Midbrain (tissue), 1 donor: ENCODE measurements around the gene C1RL.

Experiments
- DNase-seq: peaks from one replicate; lab custom pipeline; 2025; lab: John Stamatoyannopoulos, UW

Gene C1RL

DNA sequence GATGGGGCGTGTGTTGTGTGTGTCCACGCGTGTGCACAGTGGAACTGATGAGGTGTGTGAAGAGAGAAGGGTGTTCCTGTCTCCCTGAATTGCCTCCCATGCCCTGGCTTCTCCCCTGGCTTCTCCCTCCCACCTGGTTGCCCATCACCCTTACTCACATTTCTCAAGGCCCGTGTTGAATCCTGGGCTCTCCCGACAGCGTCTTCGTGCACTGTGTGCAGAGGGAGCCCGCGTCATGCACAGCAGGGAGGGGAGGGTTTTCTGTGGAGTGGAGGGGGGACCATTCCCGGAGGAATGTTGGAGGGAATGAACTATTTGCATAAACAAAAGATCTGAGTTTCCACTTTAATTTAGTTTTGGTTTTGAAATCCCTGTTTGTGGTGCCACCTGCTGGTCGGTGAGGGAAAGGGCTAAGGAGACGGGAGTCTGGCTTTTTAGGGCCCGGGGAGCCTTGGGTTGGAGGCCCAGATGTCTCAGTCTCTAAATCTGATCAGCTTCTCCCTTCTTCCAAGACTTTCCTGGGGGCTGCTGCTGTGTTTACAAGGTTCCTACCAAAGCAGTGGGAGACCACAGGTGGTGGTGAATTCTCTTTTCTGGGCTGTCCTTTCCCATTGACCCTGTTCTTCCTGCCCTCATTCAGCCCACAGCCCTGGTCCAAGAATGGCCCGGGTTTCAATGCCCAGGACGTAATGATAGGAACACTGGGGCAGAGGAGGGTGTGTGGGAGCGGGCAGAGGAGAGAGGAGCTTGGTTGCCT lies 16.6 kb downstream of the C1RL start, which contains the start of gene C1R:
Gene C1R (minus strand): TSS at position 217 of the 757 bp plus-strand sequence. CDS start 57 bp downstream, at position 160.
- DNase-seq, result peak; percentile 48

DNA sequence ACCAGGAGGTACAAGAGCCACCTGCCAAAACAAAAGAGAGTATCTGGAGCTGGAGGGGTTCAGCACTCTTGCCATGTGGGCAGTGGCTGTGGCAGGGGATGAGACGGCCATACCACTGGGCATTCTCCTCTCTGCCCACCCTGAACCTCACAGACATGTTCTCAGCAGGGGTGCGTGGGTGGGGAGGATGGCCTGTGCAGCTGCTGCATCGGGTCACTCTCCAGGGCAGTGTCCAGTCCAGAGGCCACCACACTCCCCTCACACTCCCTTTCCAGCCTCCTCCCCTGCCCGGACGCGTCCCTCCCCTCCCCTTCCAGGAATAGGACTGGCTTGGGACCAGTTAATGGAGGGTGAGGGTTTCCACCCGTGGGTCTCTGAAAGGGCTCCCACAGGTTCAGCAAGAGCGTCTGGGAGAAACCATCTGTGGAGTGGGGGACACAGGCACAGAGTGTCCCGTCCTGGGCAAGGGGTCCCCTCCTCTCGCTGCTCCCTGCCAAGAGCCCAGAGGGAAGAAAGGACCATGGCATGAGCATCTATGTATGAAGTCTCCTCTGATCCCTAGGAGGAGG lies 17.3 kb downstream of the C1RL start:
- DNase-seq, result no peak

DNA sequence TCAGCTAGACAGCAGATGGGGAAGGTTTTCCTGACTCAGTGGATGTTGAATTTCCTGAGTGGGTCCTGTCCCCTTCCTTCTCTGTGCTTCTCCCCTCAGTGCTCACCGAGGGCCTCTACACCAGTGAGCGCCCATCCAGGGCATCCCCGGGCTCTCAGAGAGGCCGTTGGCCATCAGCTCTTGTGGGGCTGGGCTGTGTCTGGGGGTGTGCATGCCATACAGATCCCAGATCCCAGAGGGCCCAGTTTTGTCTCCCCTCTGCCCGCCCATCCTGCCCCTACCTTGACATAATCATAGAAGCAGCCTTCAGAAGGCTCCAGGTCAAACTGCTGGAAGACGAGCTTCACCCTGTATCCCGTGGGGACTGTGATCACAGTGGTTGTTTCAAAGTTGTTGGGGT lies 17.8 kb downstream of the C1RL start:
- DNase-seq, result no peak

DNA sequence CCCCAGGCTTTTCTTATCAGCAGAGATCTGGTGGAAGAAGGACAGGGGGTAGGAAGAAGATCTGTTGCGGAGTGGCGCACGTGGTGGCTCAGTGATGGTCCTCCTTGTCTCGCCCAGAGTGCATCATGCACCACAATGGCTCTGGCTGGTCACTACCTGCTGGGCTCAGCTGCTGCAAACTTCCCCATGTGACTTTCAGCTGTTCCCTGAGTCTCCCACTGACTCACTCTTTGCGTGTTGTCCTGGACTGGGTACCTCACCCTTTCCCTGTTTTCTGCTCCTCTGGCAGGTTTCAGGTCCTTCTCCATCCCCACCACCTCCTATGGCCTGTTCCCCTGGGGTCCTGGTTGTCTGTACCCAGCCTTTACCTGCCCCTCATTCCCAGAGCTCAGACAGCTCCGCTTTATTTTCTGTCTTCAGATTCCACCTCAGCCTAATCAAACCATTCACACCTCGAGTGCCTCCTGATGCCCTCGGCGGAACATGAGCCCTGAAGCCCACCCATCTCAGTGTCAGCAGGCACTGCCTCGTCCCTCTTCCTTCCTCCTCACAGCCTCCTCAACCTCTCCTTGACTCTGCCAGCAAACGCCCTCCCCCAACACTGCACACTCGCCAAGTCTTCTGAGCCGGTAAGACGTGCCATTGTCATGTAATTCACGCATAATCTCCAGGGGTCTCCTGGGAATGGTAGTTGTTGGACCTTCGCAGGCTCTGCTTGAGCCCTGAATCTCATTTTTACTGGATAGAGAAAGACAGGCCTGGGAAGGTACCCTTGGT lies 18.6 kb downstream of the C1RL start:
- no peak for DNase-seq

DNA sequence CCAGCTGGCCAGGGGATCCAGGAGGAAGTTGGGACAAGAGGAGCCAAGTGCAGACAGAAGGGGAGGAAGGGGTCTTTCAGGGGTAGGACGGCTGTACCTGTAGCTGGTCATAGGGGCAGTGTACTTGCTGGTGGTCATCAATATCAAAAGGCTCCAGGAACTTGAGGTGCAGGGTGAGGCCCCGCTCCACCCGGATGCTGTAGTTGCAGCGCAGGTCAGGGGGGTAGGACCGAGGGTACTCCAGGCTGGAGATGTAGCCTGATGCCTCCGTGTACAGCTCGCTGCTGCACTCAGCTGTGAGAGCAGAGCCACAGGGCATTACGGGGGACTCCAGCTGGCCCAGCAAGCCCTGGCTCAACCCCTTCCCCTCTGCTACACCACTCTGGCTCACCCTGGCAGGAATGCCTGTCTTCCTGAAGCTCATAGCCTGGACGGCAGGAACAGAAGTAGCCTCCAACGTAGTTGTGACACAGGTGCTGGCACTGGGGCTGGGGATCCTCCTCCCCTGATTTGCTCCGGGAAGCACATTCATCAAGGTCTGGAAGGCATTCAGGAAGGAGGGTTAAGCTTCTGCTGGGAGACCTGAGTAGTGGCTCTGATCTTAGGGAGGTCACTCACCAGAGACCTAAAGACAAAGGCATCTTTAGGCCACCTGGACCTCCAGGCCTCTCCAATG lies 19.7 kb downstream of the C1RL start:
- DNase-seq, result no peak

DNA sequence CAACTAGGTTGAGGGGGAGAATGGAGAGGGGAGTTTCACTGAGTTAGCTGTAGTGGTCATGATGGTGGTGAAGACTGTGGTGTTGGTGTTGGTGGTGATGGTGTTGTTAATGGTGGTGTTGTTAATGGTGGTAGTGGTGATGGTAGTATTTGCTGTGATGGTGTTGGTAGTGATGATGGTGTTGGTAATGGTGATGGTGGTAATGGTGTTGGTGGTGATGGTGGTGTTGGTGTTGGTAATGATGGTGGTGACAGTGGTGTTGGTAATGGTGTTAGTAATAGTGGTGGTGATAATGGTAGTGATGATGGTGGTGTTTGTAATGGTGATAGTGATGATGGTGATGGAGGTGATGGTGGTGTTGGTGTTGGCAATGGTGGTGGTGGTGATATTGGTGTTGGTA lies 25.9 kb downstream of the C1RL start:
- no peak for DNase-seq

DNA sequence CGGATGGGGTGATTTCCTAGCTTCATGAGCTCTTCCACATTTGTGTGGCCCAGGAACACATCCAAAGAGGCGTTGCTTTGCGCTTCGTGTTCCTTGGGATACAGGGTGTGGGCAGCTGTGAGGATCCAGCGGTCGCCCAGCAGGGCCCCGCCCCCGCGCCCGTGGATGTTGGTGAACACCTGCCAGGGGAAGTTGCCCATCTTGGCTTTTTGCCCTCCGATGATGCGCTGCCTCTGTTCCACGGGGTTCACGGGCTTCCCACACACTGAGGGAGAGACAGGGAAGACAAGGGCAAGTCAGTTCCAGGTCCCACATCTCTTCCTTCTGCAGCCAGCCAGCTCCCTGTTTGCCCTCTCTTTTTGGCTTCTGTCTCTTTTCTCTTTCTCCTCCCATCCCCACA lies 28.0 kb downstream of the C1RL start:
- DNase-seq, result no peak

DNA sequence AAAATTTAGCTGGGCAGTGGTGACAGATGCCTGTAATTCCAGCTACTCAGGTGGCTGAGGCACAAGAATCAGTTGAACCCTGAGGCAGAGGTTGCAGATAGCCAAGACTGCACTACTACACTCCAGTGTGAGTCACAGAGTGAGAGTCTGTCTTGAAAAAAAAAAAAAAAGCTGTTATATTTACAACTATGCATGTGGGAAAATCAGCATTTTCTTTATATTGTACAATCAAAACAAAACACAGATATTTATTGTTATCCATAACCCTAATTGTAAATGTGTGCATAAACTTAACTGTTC lies 29.2 kb downstream of the C1RL start:
- no peak for DNase-seq

DNA sequence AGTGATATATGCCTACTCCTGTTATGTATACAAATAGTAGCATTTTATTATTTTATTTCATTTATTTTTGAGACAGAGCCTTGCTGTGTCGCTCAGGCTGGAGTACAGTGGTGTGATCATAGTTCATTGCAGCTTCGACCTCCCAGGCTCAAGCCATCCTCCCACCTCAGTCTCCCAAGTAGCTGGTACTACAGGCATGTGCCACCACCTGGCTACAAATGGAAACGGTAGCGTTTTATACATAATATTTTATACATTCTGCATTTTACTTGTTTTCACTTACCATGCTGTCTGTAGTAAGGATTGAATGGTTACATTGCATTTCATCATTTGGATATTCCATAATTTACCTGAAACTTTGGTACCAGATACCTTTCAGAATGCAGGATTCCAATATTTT lies 30.9 kb downstream of the C1RL start:
- DNase-seq, result no peak

DNA sequence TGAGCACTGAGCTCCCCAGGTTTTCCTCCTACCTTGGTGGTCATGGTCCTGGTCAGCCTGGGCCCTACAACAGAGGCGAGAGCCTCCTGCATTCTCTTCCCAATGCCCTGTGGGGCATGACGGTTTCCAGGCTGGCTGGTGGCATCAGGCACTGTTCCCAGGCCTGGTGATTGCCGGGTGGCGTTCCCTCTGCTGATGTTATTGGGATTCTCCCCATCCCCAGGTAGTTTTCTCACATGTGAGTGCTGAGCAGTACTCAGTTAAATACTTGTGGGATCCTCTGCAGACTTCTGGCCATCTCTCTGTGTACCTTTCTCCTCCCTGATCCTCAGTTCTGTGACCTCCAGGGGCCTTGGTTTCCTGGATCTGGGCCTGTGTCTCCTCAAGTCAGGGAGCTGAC lies 32.5 kb downstream of the C1RL start:
- no peak for DNase-seq

DNA sequence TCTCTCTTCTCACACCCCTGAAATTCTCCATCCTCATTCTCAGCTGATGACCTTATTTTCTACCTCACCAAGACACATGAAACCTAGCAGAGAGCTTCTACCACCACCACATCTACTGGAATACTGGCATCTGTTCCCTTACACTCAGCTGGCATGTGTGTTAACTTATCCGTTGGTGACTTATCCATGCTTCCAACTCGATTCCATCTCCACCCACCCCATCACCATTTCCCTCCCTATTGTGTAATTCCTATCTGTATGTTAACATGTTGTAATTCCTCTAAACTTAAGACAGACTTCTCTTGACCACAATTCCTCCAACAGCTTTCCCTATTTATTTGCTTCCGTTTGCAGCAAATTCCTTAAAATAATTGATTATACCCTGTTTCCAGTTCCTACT lies 33.1 kb downstream of the C1RL start:
- DNase-seq, result no peak

DNA sequence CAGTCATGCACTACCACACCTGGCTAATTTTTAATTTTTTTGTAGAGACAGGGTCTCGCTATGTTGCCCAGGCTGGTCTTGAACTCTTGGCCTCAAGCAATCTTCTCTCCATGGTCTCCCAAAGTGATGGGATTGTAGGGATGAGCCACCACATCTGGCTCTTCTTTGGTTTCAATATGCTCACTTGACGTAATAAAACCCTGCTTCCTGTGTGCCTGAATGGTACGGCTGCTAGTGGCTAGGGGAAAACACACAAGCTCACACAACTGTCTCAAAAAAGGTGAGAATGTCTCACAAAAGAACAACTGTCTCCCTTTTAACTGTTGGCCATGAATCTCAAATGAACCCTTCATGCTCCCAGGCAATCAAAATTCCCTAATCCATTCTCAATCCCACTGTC lies 33.5 kb downstream of the C1RL start:
- DNase-seq, result no peak

DNA sequence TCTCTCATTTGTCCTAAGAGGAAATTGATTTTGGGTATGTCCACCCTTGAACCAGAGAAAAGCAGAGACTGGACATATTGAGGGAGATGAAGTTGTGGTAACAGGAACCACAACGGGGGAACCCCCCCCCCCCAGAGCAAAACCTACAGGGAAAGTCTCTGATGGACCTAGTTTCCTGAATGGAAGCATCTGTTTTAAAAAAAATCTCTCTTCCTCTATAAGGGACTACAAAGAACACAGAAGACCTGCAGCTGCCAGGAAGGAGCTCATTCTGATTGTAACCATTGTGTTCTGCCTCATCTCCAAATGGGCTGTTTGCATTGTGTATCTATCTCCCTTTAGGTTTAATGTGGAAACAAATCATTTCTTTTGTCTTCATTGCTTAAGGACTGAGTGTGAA lies 35.1 kb downstream of the C1RL start:
- DNase-seq, result no peak

DNA sequence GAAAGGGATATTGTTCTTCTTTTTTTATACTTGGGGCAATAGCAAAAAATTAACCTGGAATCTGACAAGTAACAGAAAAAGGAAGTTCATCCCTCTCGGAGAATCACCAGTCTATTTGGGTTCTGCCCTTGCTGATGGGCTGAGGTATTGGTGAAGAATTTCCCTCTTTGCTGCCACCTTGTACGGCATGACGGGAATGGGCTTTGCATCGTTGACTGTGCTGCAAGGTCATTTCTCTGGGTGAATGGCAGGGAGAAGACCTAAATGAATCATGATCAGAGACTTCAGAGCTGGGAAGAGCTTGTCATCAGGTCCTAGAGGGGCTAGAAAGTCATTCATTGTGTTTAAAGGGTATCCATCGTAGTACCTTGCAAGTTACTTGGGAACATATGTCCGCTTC lies 36.5 kb downstream of the C1RL start:
- DNase-seq, result no peak

DNA sequence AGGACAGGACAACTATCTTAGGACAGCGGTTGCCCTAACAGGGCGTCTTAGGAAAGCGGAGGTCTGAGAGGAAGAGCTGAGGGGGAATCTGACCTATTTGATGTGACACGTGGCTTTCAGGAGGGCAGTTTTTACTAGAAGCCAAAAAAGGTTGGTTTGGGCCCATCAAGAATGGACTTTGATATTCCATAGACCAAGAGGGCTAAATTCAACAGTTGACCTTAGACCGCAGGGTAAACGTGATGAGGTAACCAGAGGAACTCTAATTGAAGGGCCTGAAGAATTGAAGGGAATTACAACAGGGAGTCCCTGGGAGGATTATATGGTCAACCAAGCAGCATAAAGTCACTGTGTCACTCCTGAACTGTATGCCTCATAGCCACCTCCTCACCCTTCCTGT lies 37.0 kb downstream of the C1RL start:
- no peak for DNase-seq

DNA sequence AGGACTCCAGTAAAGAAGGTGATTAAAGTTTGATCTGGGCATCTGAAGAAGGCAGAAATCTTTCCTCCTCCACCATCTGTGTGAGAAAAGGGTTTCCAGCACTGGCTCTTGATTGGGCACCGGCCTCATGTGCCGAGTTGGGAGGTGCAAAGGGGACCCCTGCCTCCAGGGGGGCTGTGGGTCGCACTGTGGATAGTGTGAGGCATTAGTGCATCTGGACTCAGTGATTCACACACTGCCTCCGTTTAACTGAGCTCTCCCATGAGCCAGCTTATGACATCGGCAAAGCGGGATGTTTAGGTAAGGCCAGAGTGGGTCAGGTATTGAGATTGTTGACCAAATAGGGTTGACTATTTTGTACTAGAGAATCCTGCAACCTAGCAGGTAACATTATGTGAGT lies 39.6 kb downstream of the C1RL start:
- DNase-seq, result no peak

DNA sequence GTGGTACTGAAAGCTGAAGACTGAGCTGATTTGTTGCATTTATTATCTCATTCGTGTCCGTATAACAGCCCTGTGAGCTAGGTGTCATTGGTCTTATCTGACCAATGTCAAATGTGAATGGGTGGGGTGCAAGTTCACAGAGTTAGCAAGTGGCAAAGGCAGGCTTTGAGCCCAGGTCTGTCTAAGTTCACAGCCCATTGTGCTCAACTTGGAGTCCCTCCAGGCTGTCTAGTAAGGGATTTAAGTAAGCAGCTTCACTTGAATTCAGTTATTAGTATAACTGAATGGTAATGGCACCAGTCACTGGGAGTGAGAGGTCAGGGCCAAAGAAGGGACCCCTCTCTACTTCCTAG lies 40.0 kb downstream of the C1RL start:
- no peak for DNase-seq

DNA sequence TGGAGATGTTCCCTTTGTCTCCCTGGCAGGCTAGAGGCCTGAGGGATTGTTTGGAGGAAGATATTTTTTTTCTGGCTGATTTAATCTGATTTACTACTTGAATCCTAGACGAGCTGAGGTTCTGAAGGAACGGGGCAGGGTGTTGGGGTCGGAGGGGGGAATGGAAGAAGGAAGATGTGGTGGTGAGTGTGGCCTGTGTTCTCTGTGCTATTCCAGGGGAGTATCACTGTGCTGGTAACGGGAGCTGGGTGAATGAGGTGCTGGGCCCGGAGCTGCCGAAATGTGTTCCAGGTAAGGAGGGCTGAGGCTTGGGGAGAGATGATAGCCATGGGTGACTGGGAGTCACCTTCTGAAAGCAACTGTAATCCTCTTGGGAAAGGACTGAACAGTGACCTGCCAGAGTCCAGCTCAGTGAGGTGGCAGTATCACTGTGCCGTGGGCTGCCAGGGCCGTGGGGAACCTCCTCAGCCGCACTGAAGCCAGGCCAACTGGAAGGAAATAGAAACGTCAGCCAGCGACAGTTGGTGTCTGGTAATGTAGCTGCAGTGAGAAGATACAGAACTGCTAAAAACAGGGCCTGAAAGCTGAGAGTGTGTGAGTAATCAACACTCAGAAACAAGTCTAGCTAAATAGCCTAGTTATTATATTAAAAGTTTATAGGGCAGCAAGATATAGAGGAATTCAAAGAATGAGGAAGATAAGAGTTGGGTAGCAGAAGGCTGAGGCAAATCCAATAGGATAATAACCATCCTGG lies 40.6 kb downstream of the C1RL start:
- DNase-seq, result no peak

DNA sequence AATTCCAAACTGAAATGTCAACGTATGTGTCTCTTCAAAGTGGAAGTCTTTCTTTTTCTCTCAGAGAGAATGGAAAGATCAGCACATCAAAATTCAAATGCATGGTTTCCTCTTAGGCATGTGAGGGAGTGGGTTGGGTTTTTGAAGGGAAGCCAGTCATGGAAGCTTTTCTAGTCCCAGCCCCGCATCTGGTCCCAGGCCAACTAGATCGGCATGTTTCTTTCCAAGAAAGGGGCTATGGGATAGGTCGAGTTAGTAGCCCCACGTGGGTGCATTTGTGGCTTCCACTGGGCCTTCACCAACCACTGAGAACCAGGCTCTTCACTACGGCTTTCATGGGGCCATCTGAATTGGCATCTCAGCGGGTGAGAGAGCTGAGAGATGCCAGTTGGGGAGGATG lies 41.9 kb downstream of the C1RL start:
- DNase-seq, result no peak

DNA sequence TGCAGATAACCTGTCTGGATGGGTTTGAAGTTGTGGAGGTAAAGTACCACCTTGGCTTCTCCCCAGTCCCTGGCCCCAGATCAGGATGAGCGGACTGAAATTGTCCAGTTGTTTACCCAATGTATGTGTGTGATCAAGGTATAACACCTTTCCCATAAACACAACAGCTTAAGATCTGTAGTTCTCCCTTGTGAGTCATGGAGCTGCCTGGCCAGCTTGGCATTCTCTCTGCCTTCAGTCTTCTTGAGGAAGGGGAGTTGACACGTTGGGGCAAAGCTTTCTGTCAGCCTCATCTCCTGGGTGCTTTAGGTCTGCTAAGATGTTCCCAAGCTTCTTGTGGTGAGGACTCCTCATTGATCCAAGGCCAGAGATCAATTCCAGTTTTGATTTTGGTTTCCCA lies 42.4 kb downstream of the C1RL start:
- DNase-seq, result no peak

DNA sequence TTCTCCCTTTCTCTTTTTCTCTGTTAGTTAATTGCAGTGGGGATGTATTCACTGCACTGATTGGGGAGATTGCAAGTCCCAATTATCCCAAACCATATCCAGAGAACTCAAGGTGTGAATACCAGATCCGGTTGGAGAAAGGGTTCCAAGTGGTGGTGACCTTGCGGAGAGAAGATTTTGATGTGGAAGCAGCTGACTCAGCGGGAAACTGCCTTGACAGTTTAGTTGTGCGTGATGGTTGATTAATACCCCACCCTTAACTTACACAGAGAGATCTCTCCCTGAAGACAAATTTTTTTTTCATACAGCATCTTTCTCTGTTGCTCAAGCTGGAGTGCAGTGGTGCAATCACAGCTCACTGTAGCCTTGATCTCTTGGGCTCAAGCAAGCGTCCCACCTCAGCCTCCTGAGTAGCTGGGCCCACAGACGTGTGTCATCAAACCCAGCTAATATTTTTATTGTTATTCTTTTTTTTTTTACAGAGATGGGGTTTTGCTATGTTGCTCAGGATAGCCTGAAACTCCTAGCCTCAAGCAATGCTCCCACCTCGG lies 43.9 kb downstream of the C1RL start:
- no peak for DNase-seq

DNA sequence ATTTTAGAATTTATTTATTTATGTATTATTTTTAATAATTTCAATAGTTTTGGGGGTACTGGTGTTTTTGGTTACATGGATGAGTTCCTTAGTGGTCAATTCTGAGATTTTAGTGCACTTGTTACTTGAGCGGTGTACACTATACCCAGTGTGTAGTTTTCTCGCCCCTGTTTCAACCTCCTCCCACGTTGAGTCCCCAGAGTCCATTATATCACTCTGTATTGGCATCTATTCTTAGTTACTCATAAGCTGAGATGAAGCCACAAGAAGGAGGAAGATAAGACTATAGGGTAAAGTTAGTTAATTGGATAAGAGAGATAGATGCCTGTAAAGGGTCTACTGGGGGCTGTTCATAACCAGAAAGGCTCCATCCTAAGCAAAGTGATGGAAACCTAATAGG lies 44.5 kb downstream of the C1RL start:
- no peak for DNase-seq
